GM18498 (cell line): Measurements from ENCODE around the gene MMP12.

ENCODE experiments used
- ATAC-seq: cut with Tn5 transposase; IDR thresholded peaks from one replicate; pipeline ENCODE4 v1.9.1; 2021; ENCODE audit warnings: mild to moderate bottlenecking, moderate library complexity; ENCODE audit not compliant: unreplicated experiment

The MMP12 gene

DNA sequence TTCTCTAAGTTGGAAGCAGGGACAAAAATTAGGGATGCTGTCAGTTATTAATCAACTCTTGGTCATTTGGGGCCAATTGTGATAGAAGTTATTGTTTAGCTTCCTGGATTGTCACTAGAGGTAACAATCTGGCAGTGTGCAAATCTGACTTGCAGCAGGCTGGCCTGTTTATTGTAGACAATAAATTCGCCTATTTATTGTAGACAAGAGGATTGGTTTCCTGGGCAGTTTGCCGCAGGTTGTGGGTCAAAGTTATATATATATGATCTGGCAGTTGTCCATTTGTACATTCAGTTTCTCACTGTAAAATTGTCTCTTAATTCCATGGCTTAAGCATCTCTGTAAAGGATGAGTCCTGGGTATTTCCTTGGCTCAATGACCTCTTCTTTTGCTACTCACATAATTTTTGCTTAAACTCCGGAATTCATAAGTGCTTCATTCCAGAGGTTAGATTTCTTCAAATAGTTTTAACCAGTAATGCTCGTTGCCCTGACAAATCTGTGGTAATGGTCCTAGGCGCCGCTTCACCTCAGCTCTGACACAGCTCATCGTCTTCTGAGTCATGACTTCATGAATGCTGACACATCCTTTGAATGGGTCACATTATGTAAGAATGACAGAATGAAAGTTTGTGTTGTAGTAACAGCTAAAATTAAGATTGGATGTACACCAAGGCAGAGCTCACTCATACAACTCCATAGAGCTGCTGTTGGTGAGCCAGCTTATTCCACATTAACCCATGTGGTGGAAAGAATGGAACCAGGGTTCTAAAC lies 23.6 kb downstream of the MMP12 start:
- no peak for ATAC-seq

DNA sequence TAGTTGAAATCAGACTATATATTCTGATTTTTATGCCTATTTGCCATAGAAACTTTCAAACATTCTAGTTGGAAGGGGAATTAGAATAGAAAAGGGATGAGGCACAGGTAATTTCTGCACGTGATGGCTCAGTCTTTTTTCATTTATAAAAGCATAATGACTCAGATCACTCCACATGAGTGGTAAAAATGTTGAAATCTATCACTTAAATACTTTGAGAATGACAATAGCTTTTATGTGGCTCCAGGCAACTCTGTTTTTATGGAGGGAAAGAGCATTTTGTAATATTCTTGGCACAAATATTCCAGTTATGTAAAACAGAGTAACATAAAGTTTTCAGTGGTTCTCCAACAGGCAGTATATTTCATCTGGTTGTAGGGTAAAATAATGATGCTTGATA lies 25.5 kb downstream of the MMP12 start:
- ATAC-seq, result no peak

DNA sequence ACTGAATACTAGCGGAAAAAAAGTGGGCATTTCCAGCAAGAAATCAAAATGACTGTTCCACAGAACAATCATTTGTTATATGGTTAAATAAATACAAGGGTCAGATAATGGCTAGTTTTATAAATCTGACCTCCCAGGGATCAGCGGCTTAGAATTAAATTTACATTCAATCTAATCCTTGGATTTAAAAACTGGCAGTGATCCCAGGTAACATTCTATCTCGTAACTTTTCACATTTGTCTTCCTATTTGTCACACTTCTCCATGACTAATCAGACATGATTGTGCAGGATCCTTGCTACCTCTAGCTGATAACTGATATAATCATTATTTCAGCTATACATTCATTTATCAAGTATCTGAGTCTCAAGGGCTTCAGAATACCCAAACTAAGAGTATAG lies 28.5 kb downstream of the MMP12 start:
- no peak for ATAC-seq

DNA sequence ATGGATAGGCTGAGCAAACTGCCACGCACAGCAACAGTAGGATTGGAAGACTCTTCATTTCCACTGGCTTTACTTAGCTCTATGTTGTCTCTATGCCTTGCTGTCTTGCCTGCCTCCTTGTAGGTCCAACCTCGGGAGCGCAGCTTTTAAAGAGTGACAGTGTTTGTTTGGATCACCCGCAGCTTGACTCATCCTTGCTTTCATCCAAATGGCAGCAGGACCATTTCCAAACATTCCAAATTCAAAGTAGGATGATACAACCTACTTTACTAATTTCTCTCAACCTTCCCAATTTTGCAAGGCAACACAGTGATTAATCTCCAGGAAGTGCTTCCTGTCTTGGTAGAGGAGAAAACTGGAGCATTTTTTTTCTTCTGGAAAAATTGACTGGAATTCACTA lies 31.3 kb downstream of the MMP12 start, which contains the start of gene MMP3:
TSS of gene MMP3 (minus strand) at position 121 of the 400 bp plus-strand sequence. CDS start at position 58, 63 bp downstream.
- no peak for ATAC-seq

DNA sequence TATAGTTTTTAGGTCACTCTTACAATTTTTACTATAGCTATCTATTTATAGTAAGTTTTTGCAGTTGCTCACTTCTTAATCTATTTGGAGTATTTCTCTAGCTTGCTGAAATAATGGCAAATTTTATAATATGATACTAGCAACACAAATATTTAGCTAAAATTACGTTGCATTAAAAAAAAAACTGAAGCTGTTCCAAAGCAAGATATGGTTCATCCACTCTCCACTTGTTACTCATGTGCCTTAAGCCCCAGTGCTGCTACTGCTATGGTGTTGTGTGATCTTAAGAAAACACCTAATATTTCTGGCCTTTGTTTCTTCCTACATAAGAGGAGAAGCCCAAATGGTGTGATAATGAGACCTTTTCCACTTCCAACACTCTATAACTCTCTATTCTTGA lies 31.9 kb downstream of the MMP12 start:
- ATAC-seq, result no peak

DNA sequence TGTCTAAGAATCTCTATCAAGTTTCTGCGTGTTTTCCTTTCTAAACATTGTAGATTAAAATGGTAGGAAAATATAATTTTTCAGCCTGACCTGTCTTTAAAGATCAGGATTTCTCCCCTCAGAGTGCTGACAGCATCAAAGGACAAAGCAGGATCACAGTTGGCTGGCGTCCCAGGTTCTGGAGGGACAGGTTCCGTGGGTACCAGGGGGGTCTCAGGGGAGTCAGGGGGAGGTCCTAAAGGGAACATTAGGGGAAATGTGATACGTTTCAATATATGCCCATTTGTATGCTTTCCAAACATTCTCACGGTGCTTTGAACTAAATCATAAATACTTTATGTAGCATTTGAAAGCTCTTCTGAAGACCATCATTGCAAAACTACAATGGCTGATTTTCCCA lies 34.8 kb downstream of the MMP12 start:
- ATAC-seq, result no peak

DNA sequence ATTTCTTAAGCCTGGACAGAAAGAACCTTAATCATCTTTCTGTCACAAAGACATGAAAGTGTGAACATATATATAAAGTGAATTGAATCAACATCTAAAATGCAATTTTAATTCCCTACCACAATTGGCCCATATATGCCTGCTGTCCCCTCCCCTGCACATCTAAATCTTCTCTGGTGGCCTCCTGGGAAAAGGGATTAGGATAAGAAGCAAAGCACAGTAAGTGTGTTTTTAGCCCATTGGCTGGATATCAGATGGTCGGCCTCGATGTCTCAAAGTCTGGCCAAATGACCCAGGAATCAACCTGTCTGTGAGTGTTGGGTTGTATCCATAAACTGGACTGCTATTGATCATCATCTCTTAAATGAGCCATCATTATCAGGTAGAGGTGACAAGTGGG lies 37.1 kb downstream of the MMP12 start:
- no peak for ATAC-seq

DNA sequence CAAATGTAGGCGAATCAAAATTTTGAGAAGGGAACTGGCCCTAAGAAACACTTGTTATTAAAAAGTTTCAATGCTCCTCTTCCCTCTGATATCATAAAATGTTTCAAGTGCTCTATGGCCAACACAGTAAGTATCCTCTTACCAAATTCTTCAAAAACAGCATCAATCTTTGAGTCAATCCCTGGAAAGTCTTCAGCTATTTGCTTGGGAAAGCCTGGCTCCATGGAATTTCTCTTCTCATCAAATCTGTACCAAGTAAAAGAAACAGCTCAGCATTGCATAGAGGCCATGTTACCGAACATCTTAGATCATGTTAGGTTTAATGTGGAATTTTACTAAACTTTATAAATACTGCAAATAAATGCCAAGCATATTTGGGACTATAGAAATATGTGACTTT lies 37.6 kb downstream of the MMP12 start:
- ATAC-seq, result no peak

DNA sequence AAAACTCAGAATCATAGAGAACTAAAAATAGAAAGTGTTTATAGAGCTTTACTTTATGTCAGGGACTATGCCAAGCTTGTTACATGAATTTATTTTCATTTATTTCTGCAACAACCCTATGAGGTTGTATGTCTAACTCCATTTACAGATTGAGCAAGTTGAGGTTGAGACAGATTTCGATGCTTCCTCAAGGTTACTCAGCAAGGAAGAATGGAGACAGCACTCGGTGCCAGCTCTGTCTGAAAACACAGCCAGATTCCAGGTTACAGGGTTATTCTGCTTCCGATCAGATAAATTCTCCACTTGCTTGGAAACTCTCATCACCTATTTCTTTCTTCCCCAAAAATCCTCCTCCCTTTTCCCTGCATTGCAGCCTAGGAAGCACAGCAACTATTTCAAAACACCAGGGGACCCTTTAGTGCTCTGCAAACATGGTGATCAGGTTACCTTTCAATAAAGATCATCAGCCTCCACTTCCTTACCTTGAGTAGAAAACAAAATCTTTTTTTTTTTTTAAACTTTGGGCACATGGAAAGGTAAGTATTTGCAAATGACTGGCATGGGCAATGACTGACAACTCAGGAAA lies 38.4 kb downstream of the MMP12 start:
- no peak for ATAC-seq

DNA sequence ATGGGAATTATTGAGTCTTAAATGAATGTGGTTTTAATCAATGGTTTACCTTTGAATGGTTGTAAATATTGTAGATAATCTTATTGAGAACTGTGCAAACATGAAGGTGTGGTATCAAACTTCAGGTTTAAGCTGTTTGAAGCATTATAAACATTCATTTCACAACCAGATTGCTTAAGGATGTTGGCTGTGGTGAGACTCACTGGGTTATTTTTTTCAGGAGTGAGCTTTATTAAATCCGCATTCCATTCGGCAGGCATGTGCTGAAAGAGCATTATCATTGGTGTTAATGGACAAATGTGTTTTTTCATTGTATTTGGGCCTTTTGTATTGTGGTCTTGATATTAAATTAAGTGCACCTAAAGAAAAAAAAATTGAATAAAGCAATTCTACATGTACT lies 41.1 kb downstream of the MMP12 start:
- ATAC-seq, result no peak

DNA sequence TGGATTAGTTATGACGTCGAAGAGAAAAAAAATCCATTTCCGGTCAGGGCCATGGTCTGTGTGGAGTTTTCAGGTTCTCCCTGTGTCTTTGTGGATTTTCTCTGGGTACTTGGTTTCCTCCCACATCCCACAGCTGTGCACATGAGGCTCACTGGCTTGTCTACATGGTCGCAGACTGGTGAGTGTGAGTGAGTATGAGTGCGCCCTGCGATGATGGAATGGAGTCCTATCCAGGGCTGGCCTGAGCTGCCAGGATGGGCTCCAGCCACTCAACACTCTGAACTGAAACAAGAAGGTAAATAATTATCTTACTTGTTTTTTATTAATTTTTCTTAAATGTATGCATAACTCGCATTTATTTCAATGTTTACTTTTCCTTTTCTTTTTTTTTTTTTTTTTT lies 42.2 kb downstream of the MMP12 start:
- ATAC-seq, result no peak

DNA sequence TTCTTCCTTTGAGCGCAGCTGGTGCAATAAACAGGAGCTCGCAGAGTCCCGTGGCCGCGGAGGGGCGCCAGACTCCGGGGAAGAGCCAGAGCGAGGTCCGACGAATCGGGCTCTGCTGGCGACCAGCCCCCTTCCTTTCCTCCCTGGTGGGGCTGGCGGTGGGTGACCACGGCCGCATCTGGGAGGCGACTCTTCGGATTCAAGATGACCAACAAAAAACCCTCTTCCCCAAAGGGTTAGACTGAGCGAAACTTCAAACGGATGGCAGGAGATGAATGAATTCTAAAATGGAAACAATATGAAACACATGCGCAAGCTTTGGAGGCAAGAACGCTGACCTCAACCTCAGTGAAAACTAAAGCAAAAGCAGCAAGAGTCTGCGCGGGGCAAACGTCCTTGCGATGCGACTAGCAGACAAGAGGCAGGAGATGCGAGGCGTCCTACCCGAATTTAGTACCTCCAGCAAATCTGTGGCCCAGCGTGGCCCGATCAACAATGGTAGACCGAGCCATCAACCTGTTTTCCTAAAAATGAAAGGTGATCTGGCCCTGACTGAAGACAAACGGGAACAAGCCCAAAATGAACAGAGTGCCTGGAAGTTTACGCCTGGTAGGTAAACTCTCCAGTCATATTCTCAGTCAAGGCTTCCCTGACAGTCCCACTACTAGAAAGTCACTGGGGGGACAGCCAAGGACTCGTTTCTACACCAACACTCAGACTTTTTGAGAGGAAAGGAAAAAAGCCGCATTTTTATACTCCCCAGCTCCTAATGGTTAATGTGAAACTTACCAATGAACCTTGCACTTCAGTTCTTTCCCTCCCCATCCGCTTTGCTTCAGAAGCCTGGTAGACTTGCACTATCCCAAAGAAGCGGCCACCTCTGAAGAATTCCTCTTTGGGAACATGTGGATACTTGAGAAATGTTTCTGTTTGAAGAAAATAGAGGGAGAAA lies 43.0 kb downstream of the MMP12 start:
- no peak for ATAC-seq

DNA sequence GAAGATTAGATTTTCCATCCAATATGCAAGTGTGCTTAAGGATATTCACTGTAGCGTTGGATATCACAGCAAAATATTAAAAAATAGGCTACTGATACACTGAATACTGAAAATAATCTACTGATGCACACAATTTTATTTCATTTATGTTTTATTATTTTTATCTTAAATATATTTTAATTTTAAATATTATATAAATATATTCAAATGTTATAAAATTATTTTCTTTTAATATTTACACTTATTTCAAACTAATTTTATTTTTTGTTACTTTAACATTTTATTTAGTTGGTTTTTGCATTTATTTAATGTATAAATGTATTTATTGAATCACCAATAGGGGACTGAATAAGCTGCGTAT lies 43.7 kb downstream of the MMP12 start:
- ATAC-seq, result no peak

DNA sequence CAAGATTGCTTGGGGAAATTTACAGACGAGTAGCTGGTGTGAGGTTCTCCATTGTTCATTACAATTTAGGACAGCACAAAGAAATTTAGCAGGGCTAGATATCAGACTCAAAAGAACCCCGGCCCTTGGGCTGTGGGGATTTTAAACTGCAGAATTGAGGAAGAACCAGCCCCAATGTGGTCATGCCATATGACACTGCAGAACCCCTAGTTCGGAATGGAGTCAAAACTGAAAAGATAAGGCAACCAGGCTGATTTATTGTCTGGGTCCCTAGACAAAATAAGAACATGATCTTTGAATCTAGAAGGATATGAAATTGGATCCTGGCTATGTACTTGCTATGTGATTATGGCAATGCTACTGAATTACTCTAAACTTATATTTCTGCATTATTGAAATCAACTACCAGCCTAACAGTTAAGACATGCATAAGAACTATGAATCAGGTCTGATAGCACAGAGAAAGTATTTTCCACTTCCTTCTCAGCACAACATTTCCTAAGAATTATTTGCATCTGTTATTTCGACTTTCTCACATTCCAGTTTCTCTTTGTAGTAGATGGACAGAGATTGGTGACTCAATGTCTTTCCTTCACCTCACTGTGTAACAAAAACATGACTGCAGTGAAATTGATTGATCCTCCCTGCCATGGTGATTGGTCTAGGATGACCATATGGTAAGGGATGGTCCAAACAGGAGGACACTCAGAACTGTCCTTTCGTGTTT lies 44.6 kb downstream of the MMP12 start:
- ATAC-seq, result no peak

DNA sequence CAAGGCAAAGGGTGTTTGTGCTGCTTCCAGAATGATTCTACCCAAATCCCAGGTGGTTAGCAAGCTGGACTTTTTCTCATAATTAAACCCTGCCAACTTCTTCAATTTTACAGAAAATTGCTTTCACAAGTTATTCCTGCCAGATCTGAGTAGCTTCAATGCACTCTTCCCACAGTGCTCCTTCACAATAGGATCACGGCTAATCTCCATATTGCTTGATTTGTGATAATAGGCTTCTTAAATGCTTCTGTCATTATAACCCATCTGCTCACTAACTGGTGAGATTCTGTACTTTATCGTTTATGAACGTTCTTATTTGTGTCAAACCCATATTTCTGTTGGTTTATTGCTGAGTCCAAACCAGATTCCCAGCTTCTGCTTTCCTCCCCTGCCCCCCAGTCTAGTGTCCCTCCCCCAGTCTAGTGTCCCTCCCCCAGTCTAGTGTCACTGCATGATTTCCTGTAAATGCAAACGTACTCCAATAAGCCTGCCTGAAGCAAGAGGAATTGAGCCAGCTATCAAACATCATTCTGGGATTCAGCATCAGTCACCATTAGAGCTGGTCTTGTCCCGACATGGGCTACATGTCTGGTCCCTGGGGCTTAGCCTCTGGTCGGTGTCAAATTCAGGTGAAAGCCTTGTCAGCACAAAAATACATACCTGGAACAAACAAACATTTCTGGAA lies 45.3 kb downstream of the MMP12 start:
- no peak for ATAC-seq

DNA sequence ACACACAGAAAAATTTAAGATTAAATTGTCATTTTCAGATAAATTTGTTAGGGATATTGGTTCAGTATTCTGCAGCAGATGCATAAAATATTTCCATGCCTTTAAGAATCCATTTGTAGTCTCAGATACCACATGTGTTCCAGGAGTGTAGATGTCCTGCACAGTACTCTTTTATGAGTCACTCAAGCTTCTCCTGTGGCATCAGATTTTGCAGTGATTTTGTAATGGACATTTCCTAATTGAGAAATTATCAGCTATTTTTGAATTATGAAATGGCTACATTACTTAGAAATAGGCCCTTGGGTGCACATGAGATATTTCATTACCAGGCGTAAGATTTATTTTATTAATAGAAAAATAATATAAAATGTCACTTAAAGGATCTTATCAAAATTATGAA lies 50.2 kb downstream of the MMP12 start:
- ATAC-seq, result no peak

DNA sequence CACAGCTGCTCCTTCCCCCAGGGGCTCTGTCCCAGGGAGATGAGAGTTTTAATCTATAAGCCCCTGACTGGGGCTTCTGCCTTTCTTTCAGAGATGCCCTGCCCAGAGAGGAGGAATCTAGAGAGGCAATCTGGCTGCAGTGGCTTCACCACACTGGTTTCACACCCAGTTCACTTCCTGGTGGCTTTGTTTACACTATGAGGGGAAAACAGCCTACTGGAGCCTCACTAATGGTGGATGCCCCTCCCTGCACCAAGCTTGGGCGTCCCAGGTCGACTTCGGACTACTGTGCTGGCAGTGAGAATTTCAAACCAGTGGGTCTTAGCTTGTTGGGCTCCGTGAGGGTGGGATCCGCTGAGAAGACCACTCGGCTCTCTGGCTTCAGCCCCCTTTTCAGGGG lies 55.3 kb downstream of the MMP12 start:
- no peak for ATAC-seq

DNA sequence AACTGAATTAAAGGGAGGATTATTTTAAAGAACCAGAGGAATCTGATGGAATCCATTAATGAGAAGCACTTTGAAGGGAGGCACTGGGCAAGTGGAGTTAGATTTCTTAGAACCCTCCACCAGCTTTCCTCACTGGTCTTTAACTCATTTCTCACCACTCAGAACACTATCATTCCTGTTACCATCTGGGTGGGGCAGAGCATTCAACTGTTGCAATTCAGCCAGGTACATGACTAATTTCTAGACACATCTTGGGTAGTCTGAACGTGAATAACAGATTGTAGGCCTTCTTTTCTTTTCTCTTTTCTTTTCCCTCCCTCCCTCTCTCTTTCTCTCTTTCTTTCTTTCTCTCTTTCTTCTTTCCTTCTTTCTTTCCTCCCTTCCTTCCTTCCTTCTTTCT lies 61.3 kb downstream of the MMP12 start:
- ATAC-seq, result no peak
